Fibroblast of lung (primary cell): Measurements from ENCODE around the gene GNB1L. TPM values are rescaled to one million over a fixed set of nuclear protein-coding genes. Genes with fewer than 3 reads are reported as not detected.

Experiments
- DNase-seq, 2 donors: peaks; one replicate each; pipeline versions ENCODE4 v3.0.0 to v3.0.0-alpha.2; 2010; ENCODE audit warnings: low read depth in 2 of 2
- H2AFZ ChIP-seq: 2 replicates; pipeline ENCODE4 v1.5.1; 2012; ENCODE audit warnings: low read length, control low read depth, inconsistent platforms
- H3K27ac ChIP-seq: 2 replicates; pipeline ENCODE4 v1.5.1; 2011; ENCODE audit warnings: low read length, control low read depth; ENCODE audit not compliant: insufficient read depth
- H3K27me3 ChIP-seq: 2 replicates; pipeline ENCODE4 v1.5.1; 2011; ENCODE audit warnings: mild to moderate bottlenecking, low read length; ENCODE audit not compliant: control insufficient read depth, insufficient read depth
- H3K36me3 ChIP-seq: 2 replicates; pipeline ENCODE4 v1.5.1; 2011; ENCODE audit warnings: low read length; ENCODE audit not compliant: control insufficient read depth, insufficient read depth
- H3K4me1 ChIP-seq: 2 replicates; pipeline ENCODE4 v1.5.1; 2011; ENCODE audit warnings: low read length; ENCODE audit not compliant: control insufficient read depth, insufficient read depth; ENCODE audit errors: extremely low read depth
- H3K4me2 ChIP-seq: 2 replicates; pipeline ENCODE4 v1.5.1; 2011; ENCODE audit warnings: low read length, control low read depth; ENCODE audit not compliant: insufficient read depth; ENCODE audit errors: extremely low read depth
- H3K4me3 ChIP-seq, 4 experiments: fragments of 200-600 bp in 1 of 4; sonication (generic) in 1 of 4; replicated peaks in 1 of 4; 2 replicates each; pipeline ENCODE4 v1.5.1; 2011 to 2016; ENCODE audit warnings: low read length in 4 of 4, low read depth in 3 of 4, mild to moderate bottlenecking in 3 of 4, control low read depth in 2 of 4, inconsistent platforms in 1 of 4, mixed read lengths in 1 of 4; ENCODE audit not compliant: insufficient read depth in 1 of 4; ENCODE audit errors: control extremely low read depth in 1 of 4
- H3K79me2 ChIP-seq: 2 replicates; pipeline ENCODE4 v1.5.1; 2012; ENCODE audit warnings: mild to moderate bottlenecking, low read length, inconsistent platforms; ENCODE audit not compliant: control insufficient read depth, insufficient read depth
- H3K9ac ChIP-seq: 2 replicates; pipeline ENCODE4 v1.5.1; 2011; ENCODE audit warnings: mild to moderate bottlenecking, low read length, control low read depth; ENCODE audit not compliant: insufficient read depth
- H3K9me3 ChIP-seq: 2 replicates; pipeline ENCODE4 v1.5.1; 2012; ENCODE audit warnings: low read depth, low read length; ENCODE audit not compliant: control insufficient read depth, insufficient read depth
- H4K20me1 ChIP-seq: 2 replicates; pipeline ENCODE4 v1.5.1; 2011; ENCODE audit warnings: low read length; ENCODE audit not compliant: control insufficient read depth, insufficient read depth; ENCODE audit errors: extremely low read depth
- CTCF ChIP-seq, 2 donors: IDR thresholded peaks in 1 of 2; conservative IDR thresholded peaks in 1 of 2; 1 replicate in 1 of 2; 2 replicates in 1 of 2; pipeline ENCODE4 v1.5.1; 2011 to 2012; ENCODE audit warnings: low read length in 2 of 2, control low read depth in 1 of 2, inconsistent platforms in 1 of 2, low read depth in 1 of 2, mild to moderate bottlenecking in 1 of 2
- EZH2 ChIP-seq: IDR thresholded peaks from 2 replicates; pipeline ENCODE4 v1.5.1; 2012; ENCODE audit warnings: low read length, control low read depth, mild to moderate bottlenecking; ENCODE audit errors: missing control alignments
- polyA plus RNA-seq, 2 donors: library from polyadenylated mRNA; depleted of rRNA in 1 of 2; stranded (reverse) in 1 of 2; unstranded in 1 of 2; fragments of >200 nt; gene quantifications; 2 replicates each; pipeline ENCODE4 v1.2.1, GENCODE V29; 2011 to 2012; ENCODE audit warnings: missing spikeins in 1 of 2
- total RNA-seq: library from RNA; depleted of rRNA; stranded (reverse); fragments of >200 nt; gene quantifications from 2 replicates; pipeline ENCODE4 v1.2.1, GENCODE V29; 2014

The GNB1L gene
- total and polyA plus RNA-seq, 2 donors (not counting 1 experiment from before 2014, with no cell fraction given), result 1.4 to 7.8 TPM

GRCh38 chr22:19791243-19791642, 63.4 kb downstream of the GNB1L start:
- Histone ChIP-seq H3K4me2 (no peak overlapping the region), H3K9ac (no peak overlapping the region), H3K79me2 (no peaks in the 10 kb centered on the region), H3K4me1 (no peaks in the 10 kb centered on the region), H3K27me3 (no peaks in the 10 kb centered on the region), H2AFZ (no peak overlapping the region), H4K20me1 (no peaks in the 10 kb centered on the region), H3K4me3 (no peak overlapping the region), H3K27ac (no peak overlapping the region), H3K9me3 (no peaks in the 10 kb centered on the region), H3K36me3 (no peaks in the 10 kb centered on the region)
- DNase-seq, result no peak
- TF ChIP-seq EZH2 (no peak), CTCF (conservative IDR thresholded peaks at IDR 0.05 in 1 of 2, IDR thresholded peaks at IDR 0.05 in 1 of 2; ENCODE audit: low read depth in 1 of 2, low read length in 2 of 2) (no peak)

GRCh38 chr22:19789828-19790227, 64.8 kb downstream of the GNB1L start:
- H3K36me3 ChIP-seq, result no peaks in the 10 kb centered on the region
- H3K9ac ChIP-seq, result no peak overlapping the region
- no peaks in the 10 kb centered on the region for H4K20me1 ChIP-seq
- no peaks in the 10 kb centered on the region for H3K27me3 ChIP-seq
- no peak overlapping the region for H2AFZ ChIP-seq
- no peaks in the 10 kb centered on the region for H3K9me3 ChIP-seq
- H3K79me2 ChIP-seq, result no peaks in the 10 kb centered on the region
- no peak for DNase-seq
- H3K4me2 ChIP-seq, result no peak overlapping the region
- no peaks in the 10 kb centered on the region for H3K4me1 ChIP-seq
- no peak overlapping the region for H3K27ac ChIP-seq
- no peak overlapping the region for H3K4me3 ChIP-seq
- no peak for TF ChIP-seq CTCF (conservative IDR thresholded peaks at IDR 0.05 in 1 of 2, IDR thresholded peaks at IDR 0.05 in 1 of 2; ENCODE audit: low read depth in 1 of 2, low read length in 2 of 2)
- TF ChIP-seq EZH2, result no peak

GRCh38 chr22:19789406-19789805, 65.3 kb downstream of the GNB1L start:
- Histone ChIP-seq H3K36me3 (no peaks in the 10 kb centered on the region), H3K79me2 (no peaks in the 10 kb centered on the region), H2AFZ (no peak overlapping the region), H3K4me3 (no peak overlapping the region), H3K27me3 (no peaks in the 10 kb centered on the region), H3K4me1 (no peaks in the 10 kb centered on the region), H3K9ac (no peak overlapping the region), H3K27ac (no peak overlapping the region), H4K20me1 (no peaks in the 10 kb centered on the region), H3K4me2 (no peak overlapping the region), H3K9me3 (no peaks in the 10 kb centered on the region)
- DNase-seq, result no peak
- no peak for TF ChIP-seq EZH2
- TF ChIP-seq CTCF (conservative IDR thresholded peaks at IDR 0.05 in 1 of 2, IDR thresholded peaks at IDR 0.05 in 1 of 2; ENCODE audit: low read depth in 1 of 2, low read length in 2 of 2), result no peak
